ENCODE measurements around the gene KDM2A.

Gene KDM2A

DNA sequence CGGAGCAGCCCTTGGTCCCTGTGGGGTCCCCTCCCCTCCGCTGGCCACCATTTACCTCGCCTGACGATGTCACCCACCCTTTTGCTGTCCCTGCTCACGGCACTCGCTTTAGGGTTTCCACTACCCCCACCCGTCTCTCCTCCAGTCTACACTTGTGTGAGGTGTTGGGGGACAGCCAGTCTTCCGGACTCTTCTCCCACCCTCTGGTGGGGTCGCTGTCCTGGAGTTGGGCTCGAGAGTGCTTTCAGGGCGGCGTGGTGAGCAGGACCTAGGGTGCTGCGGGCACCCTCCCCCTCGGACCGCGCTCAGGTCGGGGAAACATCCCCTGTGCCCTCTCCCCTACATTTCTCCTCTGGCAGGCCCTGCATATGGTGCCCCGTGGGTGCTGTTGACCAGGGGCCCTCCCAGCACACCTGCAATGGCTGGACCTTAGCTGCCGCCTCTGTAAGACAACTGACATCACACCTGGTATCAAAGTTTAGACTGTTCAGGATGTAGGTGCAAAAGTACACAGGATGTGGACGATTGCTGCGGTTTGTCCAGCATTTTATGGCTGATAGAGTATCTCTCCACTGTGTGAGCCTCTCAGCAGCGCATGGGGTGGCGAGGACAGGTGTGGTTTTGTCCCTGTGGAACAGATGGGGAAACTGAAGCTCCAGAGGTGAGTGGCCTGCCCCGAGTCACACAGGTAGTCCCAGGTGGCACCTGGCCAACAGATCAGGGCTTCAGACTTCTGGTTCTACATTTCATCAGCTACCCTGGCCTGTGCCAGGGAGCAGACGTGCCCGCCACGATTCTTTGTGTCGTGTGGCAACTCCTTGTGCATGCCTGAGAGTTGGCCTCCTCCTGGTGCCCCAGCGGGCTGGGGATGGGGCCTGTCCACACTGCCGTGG lies 148.4 kb downstream of the KDM2A start:
- peak overlapping the region; percentile 83 for H3K4me3 ChIP-seq (ENCODE audit: control insufficient read depth, low read depth, low read length)
- no peak for DNase-seq (ENCODE audit: low read depth)
- TF ChIP-seq, protein P1, sequence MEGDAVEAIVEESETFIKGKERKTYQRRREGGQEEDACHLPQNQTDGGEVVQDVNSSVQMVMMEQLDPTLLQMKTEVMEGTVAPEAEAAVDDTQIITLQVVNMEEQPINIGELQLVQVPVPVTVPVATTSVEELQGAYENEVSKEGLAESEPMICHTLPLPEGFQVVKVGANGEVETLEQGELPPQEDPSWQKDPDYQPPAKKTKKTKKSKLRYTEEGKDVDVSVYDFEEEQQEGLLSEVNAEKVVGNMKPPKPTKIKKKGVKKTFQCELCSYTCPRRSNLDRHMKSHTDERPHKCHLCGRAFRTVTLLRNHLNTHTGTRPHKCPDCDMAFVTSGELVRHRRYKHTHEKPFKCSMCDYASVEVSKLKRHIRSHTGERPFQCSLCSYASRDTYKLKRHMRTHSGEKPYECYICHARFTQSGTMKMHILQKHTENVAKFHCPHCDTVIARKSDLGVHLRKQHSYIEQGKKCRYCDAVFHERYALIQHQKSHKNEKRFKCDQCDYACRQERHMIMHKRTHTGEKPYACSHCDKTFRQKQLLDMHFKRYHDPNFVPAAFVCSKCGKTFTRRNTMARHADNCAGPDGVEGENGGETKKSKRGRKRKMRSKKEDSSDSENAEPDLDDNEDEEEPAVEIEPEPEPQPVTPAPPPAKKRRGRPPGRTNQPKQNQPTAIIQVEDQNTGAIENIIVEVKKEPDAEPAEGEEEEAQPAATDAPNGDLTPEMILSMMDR (IDR thresholded peaks at IDR 0.05; ENCODE audit: control insufficient read depth, insufficient read depth, low read depth, low read length, missing control alignments), result no peak

DNA sequence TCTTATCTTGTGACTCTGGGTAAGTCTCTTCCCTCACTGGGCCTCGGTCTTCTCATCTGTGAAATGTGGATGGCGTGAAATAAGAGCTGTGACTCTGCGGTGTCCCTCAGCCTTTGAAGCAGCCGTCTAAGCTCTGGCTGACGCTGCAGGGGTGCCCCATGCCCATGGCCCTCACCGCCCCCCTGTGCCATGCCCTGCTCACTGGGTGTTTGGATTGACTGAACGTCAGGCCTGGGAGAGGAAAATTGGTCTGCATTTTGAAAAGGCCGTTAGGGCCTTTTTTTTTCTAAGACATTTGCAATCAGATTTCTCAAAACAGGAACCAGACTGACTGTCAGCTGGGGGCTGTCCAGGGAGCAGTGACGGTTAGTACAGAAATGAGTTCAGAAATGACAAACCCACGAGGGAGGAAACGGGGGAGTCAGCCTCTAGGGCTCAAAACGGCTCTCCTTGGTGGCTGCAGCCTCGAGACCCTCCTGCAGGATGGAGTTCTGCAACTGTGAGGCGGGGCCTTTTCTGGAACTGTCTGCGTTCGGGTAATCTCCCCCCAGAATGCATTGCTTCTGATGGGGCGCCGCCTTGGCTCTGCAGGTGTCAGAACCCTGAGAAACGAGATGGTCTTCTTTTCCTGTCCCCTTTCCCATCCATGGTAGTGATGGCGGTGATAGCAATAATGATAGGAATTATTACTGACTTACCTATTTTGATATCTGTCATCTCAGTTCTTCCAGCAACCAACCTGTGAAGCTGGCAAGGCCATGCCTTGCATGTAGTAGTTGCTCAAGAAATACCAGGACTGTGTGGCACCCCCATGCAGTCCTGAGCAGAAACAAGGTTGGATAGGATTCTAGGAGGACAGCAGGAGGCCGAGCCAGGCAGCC lies 149.3 kb downstream of the KDM2A start:
- H3K4me3 ChIP-seq (ENCODE audit: control insufficient read depth, low read depth, low read length), result peak overlapping the region; percentile 83
- no peak for DNase-seq (ENCODE audit: low read depth)
- TF ChIP-seq, protein P1 (IDR thresholded peaks at IDR 0.05; ENCODE audit: control insufficient read depth, insufficient read depth, low read depth, low read length, missing control alignments), result no peak

DNA sequence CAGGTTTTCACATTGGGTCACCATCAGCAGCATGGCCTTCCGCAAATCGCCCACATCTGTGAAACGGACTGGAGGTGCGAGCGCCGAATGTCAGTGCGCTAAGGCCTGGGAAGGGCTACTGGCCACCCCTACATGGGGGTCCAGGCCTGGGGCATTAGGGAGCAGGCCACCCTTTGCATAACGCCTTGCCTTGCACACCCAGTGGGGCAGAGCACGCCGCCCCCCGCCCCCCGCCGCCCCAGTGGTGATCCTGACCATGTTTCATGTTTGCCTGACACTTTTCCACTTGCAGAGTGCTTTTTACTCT lies 149.9 kb downstream of the KDM2A start:
- no peak for DNase-seq (ENCODE audit: low read depth)
- TF ChIP-seq, protein P1 (IDR thresholded peaks at IDR 0.05; ENCODE audit: control insufficient read depth, insufficient read depth, low read depth, low read length, missing control alignments), result no peak
- H3K4me3 ChIP-seq (ENCODE audit: control insufficient read depth, low read depth, low read length), result no peak overlapping the region

DNA sequence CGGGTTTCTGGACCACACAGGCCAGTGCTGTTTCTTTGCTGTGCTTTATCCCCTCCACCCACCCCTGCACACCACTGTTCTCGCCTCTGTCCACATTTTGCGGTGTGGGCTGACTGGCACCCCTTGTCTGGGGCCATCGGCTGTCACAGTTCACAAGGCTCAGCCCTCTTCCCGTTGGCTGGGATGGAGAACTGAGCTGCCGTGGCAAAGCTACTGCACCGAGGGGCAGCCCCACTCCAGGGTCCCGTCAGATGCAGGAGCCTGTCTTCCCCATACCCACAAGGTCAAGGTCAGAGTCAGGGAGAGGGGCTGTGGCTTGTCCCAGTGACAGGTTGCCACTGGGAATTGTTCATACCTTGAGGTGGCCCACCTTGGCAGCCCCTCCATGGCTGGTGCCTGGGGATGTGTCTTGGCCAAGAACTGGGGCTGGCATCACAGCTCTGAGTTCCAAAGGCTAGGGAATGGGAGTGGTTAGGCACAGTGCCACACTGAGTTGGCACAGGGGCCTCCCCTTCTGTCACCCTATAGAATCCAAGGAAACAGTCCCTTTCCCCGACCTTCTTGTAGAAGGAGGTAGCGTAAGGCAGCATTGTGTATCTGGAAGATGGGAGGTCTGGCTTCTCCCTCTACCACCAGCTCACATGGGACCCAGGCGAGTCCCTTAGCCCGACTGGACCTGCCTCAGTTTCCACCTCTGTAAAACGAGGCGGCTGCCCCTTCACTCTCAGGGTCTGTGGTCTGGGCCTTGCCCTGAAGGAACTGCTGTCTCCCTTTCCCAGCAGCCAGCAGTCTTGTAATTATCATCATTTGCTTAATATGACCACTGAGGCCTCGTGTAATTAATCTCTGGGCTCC lies 150.6 kb downstream of the KDM2A start:
- H3K4me3 ChIP-seq (ENCODE audit: control insufficient read depth, low read depth, low read length), result no peak overlapping the region

DNA sequence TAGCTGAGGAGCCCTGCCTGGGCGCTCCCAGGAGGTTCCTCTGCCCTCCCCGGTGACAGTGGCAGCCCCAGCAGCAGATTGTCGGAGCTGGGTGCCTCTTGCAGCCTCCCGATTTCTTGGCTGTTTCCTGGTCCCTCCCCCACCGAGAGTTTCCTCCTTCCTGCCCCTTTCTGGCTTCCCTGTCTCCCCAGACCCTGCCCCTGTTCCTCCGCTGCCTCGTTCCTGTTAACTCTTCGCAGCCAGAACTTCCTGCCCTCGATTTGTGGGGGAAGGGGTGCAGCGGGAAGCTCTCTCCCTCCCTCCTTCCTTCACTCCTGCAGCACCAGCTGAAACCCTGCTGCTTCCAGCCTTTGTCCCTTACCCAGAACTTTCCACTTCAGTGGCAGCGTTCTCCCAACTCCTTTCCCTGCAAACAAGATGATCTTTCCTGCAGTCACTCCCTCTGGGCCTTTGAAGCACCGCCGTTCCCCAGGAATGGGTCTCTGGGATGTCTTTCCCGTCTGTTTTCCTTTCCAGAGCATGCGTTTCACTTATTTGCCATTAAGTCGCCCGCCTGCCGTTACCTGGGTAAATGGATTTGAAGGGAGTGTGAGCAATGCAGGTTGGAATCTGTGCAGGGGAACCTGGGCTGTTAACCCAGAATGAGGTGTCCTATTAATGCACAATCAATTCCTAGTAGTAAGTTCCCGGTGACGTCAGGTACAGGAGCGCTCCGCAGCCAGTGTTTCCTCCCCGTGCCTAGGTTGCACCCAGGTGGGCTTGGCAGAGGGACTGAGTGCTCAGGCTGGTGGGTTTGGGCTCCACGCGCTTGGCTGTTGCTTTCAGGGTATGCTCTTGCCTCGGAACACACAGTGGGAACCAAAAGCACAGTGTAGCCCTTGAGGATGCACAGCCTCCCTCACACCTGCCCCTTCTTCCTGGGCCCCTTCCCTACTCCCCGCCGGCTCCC lies 151.5 kb downstream of the KDM2A start:
- DNase-seq (ENCODE audit: low read depth), result no peak
- TF ChIP-seq, protein P1 (IDR thresholded peaks at IDR 0.05; ENCODE audit: control insufficient read depth, insufficient read depth, low read depth, low read length, missing control alignments), result no peak
- H3K4me3 ChIP-seq (ENCODE audit: control insufficient read depth, low read depth, low read length), result no peak overlapping the region

More for the DNA sequence above, 150.6 kb downstream of the KDM2A start:
- no peak for DNase-seq (ENCODE audit: low read depth)
- TF ChIP-seq, protein P1 (IDR thresholded peaks at IDR 0.05; ENCODE audit: control insufficient read depth, insufficient read depth, low read depth, low read length, missing control alignments), result no peak
